GM12801 (cell line): ENCODE data around the gene CTSE.
"Not testable (repeated sequence)": the region's sequence is repeated elsewhere in the genome, so short reads cannot be mapped to it uniquely, and the experiment has no call there.

Experiments used
- CTCF ChIP-seq: IDR thresholded peaks from one replicate; pipeline ENCODE4 v1.5.1; 2011; ENCODE audit warnings: control low read depth; ENCODE audit not compliant: insufficient read length; ENCODE audit errors: extremely low read depth

Gene CTSE

GRCh38 chr1:206060844-206061243 is 37.1 kb upstream of the CTSE start:
- no peak for TF ChIP-seq CTCF

- no peak for TF ChIP-seq CTCF
Observed at GRCh38 chr1:206059355-206059915, 35.7 kb upstream of the CTSE start.

- TF ChIP-seq CTCF: no peak
Observed at GRCh38 chr1:206058927-206059292, 35.2 kb upstream of the CTSE start.

- not testable (repeated sequence) for TF ChIP-seq CTCF
Observed at GRCh38 chr1:206052919-206053610, 29.4 kb upstream of the CTSE start, which contains the start of gene RHEX. Gene RHEX, plus strand, starts transcription at chr1:206053173. Its CDS starts 44,656 bp downstream, at chr1:206097829.

- TF ChIP-seq CTCF: no peak
Observed at GRCh38 chr1:206050655-206051235, 27.1 kb upstream of the CTSE start.

GRCh38 chr1:206049919-206050600 is 26.4 kb upstream of the CTSE start:
- TF ChIP-seq CTCF: no peak

- TF ChIP-seq CTCF: no peak
Observed at GRCh38 chr1:206049293-206049692, 25.6 kb upstream of the CTSE start.
